HepG2 (cell line): ENCODE results near the gene GABRG3.

ENCODE experiments used
- FOXM1 ChIP-seq: sonication (generic); formaldehyde crosslinking; IDR thresholded peaks from 2 replicates; pipeline ENCODE4 v1.5.0; 2020; ENCODE audit warnings: missing genetic modification reagents
- KAT7 ChIP-seq: IDR thresholded peaks from 2 replicates; pipeline ENCODE4 v1.6.1; 2018; ENCODE audit warnings: borderline replicate concordance, missing compliant biosample characterization
- SRSF9 ChIP-seq: fragments of 200-400 bp; formaldehyde crosslinking; IDR thresholded peaks from 2 replicates; pipeline ENCODE4 v1.6.1; 2018; ENCODE audit warnings: borderline replicate concordance, mild to moderate bottlenecking, low read depth, low read length; ENCODE audit not compliant: insufficient read depth, poor library complexity, severe bottlenecking
- ZBTB42 ChIP-seq: sonication (generic); formaldehyde crosslinking; IDR thresholded peaks from 2 replicates; pipeline ENCODE4 v1.5.0; 2020; ENCODE audit warnings: mild to moderate bottlenecking, missing genetic modification reagents
- ZFP36 ChIP-seq: fragments of 150-350 bp; IDR thresholded peaks from 2 replicates; pipeline ENCODE4 v1.6.1; 2018; ENCODE audit warnings: borderline replicate concordance, low read length, low read depth; ENCODE audit not compliant: partially characterized antibody
- ZNF333 ChIP-seq: sonication (generic); formaldehyde crosslinking; IDR thresholded peaks from 2 replicates; pipeline ENCODE4 v1.4.0; 2020; ENCODE audit warnings: mild to moderate bottlenecking, missing genetic modification reagents, borderline replicate concordance
- ZNF768 ChIP-seq: sonication (generic); formaldehyde crosslinking; IDR thresholded peaks from 2 replicates; pipeline ENCODE4 v1.4.0; 2020; ENCODE audit warnings: missing genetic modification reagents
- ZNF83 ChIP-seq: sonication (generic); formaldehyde crosslinking; IDR thresholded peaks from 2 replicates; pipeline ENCODE4 v1.4.0; 2020; ENCODE audit warnings: missing genetic modification reagents, mild to moderate bottlenecking, borderline replicate concordance
- TF ChIP-seq, protein P1 (sequence below): sonication (generic); formaldehyde crosslinking; IDR thresholded peaks from 2 replicates; pipeline ENCODE4 v1.5.0; 2020; ENCODE audit warnings: mild to moderate bottlenecking, missing genetic modification reagents, moderate library complexity
- TF ChIP-seq, protein P2 (sequence below): sonication (generic); formaldehyde crosslinking; IDR thresholded peaks from 2 replicates; pipeline ENCODE4 v1.5.1; 2020; ENCODE audit warnings: mild to moderate bottlenecking, missing genetic modification reagents

- TF ChIP-seq, protein P1, sequence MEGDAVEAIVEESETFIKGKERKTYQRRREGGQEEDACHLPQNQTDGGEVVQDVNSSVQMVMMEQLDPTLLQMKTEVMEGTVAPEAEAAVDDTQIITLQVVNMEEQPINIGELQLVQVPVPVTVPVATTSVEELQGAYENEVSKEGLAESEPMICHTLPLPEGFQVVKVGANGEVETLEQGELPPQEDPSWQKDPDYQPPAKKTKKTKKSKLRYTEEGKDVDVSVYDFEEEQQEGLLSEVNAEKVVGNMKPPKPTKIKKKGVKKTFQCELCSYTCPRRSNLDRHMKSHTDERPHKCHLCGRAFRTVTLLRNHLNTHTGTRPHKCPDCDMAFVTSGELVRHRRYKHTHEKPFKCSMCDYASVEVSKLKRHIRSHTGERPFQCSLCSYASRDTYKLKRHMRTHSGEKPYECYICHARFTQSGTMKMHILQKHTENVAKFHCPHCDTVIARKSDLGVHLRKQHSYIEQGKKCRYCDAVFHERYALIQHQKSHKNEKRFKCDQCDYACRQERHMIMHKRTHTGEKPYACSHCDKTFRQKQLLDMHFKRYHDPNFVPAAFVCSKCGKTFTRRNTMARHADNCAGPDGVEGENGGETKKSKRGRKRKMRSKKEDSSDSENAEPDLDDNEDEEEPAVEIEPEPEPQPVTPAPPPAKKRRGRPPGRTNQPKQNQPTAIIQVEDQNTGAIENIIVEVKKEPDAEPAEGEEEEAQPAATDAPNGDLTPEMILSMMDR: no peak
- TF ChIP-seq ZNF768 (CRISPR knock-in tag): no peak
- TF ChIP-seq SRSF9: no peak
- TF ChIP-seq ZNF83 (CRISPR knock-in tag): no peak
- TF ChIP-seq FOXM1 (CRISPR knock-in tag): no peak
- TF ChIP-seq ZBTB42 (CRISPR knock-in tag): no peak
- TF ChIP-seq, protein P2, sequence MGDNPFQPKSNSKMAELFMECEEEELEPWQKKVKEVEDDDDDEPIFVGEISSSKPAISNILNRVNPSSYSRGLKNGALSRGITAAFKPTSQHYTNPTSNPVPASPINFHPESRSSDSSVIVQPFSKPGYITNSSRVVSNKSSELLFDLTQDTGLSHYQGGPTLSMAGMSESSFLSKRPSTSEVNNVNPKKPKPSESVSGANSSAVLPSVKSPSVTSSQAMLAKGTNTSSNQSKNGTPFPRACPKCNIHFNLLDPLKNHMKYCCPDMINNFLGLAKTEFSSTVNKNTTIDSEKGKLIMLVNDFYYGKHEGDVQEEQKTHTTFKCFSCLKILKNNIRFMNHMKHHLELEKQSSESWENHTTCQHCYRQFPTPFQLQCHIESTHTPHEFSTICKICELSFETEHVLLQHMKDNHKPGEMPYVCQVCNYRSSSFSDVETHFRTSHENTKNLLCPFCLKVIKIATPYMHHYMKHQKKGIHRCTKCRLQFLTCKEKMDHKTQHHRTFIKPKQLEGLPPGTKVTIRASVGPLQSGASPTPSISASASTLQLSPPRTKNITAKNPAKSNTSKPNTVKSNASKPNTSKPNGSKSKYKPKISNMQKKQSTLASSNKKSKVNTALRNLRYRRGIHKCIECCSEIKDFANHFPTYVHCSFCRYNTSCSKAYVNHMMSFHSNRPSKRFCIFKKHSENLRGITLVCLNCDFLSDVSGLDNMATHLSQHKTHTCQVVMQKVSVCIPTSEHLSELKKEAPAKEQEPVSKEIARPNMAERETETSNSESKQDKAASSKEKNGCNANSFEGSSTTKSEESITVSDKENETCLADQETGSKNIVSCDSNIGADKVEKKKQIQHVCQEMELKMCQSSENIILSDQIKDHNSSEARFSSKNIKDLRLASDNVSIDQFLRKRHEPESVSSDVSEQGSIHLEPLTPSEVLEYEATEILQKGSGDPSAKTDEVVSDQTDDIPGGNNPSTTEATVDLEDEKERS (CRISPR knock-in tag): no peak
- TF ChIP-seq ZNF333 (CRISPR knock-in tag): no peak
- TF ChIP-seq KAT7 (CRISPR knock-in tag): no peak
- no peak for TF ChIP-seq ZFP36
Measured at GRCh38 chr15:27396521-27396920, 425.5 kb downstream of the GABRG3 start.
